ENCODE data around the gene NDUFA7.

Gene NDUFA7

DNA sequence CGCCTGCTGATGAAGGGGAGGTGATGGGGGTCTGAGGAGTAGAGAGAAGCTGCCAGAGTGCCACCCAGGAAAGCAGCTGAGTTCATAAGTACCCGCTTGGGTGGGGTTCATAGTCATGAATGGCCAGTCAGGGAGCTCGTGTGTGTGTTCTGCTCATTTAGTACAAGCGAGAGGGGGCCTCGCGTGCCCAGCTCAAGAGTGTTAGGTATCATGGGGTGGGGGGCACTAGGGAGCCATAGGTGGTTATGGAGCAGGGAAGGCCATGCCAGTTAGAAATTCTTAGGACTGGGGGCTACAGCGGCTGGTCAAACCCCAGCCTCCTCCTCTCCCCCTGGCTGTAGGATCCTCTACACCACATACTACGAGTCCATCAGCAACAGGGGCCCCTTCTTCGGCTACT, 59.8 kb downstream of the NDUFA7 start:
- no peak for DNase-seq

Data from stimulated activated CD4-positive, alpha-beta T cell treated with anti-CD3 and anti-CD28 coated beads, Interleukin-4, amount 100 ng/mL, for 4 hours (primary cell).